CD4-positive, alpha-beta T cell treated with Interferon gamma for 1 hour (primary cell): ENCODE data around the gene CLEC16A.

Source experiments
- DNase-seq: peaks from one replicate; pipeline ENCODE4 v3.0.0-alpha.2; 2020

The CLEC16A gene

DNA sequence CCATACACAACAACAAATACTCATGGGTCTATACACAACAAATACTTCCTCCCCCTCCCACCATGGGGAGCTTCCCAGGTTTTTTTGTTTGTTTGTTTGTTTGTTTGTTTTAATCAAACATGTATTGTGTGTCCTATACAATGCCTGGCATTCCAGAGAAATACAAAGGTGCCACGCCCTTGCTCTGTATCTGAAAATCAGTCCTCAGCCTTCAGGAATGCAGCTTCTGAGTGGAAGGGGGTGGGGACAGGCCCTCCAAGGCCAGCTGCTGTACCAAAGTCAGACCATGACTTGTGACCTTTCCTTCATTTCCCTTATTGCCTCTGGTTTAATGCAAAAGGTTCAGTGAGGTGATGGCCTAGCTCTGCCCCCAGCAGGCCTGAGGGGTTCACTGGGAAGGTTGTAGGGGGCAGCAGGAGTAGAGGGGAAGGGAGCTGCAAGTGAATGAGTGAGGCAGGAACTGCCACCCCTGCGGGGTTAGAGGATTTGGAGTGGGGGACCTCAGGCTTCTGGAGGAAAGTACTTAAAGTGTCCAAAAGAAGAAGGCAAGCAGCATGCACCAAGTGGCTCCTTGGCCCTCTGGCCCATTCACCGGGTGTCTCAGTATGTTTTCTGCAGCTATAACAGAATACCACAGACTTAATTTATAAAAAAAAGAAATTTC is 105.2 kb downstream of the CLEC16A start:
- no peak for DNase-seq

DNA sequence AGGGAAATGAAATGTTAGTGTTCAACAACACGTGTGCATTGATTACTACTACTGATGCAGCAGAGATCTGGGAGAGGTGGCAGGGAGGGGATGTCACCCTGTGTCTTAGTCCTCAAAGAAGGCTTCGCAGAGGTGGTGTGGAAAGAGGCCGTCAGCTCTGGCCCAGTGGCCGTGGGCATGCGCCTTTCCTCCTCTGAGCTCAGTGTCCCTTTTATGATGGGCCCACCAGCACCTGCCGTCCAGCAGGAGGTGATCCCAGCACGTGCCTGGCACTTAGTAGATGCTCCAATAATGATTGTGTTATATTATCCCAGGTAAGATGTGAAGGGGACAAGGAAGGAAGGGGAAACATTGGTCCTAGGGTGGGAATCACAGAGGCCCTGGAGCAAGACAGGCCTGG is 106.2 kb downstream of the CLEC16A start:
- DNase-seq: no peak

DNA sequence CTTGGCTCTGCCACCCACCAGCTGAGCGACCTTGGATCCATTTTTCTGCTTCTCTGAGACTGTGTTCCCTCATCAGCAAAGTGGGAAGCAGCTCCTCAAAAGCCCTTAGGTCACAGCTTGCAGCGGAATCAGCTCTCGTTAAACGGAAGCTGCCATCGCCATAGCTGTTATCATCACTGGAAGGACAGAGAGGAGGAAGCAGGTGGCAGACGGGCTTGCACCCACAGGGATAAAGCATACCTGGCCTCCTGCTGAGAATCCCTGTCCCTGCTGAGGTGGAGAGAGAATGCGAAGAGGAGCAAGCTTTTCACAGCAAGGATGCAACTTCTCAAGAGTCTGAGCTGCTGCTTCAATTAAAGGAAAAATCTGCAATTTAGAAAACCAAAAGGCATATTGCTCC is 106.6 kb downstream of the CLEC16A start:
- no peak for DNase-seq

DNA sequence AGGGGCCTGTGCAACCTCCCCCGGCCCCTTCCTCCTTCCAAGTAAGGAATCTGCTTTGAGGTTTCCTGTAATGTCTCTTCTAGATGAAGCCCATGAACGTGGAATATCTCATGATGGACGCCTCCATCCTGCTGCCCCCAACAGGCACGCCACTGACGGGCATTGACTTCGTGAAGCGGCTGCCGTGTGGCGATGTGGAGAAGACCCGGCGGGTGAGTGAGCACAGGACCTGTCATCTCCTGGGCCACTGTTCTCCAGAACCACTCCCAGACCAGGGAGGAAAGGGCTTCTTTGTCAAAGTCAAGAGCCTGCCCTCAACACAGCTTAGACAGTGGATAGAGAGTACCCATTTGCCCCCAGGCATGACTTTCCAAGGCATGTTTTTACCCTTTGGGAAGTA is 107.1 kb downstream of the CLEC16A start:
- no peak for DNase-seq

DNA sequence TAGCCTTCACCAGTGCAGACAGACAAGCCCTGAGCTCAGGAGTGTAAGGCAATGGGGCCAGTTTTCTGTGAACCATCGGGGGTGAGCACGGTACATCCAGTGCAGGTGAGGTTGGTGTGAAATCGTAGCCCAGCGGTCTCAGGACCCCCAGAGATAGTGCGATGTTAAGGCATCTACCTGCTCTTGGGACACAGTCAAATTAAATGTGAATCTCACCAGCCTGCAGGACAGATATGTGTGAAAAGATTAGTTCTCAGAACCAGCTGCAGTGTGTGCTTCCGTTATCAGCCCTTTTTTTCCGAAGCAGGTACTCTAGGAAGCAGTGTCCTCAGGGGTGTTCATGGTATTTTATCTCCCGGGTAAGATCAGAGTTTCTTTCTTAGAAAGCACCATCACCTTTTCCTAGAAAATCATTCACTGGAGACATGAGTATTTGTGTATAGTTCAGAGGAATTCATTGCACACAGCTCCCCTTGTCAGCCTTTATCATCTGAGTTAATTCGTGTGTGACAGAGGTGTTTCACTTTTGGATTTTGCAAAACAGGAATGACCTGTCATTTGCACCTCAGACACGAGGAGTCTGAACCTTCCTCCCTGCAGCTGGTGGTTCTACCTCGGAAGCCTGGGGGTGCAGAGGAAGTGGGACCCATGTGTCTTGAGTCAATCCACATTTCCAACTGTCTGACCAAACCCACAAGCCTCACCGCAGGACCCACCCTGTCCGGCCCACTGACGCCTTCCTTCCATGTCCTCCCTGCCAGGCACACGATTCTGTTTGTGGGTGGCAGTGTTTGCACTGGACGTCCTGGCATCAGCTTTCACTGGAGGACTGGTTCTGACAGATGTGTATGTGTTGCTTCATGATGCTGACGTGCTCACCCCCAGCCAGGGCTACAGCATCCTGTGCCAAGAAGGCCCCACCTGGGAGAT is 107.8 kb downstream of the CLEC16A start:
- peak; percentile 34 for DNase-seq

DNA sequence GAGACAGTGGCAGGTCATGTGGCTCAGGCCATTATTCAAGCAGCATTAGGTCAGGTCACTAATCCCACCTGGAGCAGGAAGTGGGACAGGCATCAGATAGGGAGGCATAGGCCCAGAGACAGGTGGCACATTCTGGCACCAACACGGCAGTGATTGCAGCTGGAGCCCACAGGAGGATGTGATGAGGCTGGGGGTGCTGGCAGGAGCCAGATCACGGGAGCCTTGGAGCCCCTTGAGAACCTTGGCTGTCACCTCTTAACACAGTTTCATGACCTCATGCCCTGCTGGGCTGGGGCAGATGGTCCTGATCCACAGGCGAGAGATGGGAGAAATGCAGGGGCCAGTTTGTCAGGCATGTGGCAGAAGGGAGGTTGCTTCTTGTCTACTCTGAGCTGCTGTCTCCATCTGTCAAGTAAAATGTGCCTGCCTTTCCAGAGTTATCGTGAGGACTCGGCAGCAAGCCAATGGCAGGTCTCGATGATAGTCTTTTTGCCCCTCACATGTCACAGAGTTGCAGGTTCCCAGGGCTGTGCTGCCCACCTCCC is 109.6 kb downstream of the CLEC16A start:
- no peak for DNase-seq

DNA sequence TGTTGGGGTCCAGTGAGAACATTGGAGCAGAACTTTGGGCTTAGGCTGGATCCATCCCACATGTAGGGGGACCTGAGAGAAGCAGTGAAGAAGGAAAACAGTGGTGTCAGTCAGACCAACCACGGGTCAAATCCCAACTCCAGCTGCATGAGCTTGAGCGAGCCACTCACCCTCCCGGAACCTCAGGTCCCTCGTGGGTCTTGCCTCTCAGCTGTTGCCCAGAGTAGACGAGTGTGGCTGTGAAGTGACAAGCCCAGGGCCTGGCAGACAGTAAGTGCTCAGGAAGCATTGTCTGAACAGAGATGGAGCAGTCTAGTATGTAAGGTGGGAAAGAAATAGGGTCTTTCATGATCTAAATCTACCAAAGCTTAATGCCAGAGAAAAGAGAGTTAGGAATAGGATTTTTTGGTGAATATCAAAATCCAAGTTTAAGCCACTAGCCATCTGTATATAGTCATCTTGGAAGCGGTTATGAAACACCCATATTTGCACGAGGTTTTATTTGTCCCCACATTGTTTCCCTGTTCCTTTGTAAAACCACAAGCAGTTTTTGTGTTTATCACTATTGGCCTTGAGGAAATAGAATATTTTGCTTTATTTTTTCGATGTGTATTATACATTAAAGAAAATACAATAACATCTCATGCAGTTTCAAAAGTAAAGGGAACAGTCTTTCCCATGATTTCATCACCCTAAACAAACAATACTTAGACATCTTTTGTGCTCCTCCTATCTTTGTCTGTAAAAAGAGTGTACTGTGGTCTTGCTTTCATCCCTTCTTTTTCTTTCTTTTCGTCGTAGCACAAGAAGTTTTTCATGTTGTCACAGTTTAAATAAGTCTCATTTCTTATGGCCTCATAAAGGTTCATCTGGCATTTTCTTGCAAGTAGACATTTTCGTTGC is 112.0 kb downstream of the CLEC16A start:
- DNase-seq: no peak

DNA sequence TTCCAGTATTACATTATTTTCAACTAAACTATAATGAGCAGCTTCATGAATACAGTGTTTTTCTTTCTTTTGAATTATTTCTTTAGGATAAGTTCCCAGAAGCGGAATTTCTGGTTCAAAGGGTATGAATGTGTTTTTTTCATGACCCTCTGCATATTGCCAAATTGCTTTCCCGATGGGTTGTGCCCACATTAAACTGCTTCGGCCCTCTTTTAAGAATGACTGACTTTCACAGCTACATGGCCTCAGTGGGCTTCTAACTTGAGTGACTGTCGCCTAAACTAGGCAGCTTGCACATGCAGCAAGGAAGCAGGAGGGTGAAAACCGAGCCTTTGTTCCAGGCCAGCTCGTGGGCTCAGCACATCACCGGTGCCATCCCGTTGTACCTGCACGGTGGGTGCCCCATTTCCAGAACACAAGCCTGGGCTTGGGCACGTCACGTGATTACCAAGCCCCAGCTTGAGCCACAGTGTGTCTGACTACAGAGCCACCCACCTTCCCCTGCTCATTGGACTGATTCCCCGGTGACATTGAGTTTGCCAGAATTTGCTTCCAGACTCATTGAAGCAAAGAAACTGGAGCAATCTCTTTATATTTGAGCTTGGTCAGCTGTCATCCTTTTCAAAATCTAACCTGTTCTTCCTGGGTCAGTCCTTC is 112.8 kb downstream of the CLEC16A start:
- DNase-seq: no peak

DNA sequence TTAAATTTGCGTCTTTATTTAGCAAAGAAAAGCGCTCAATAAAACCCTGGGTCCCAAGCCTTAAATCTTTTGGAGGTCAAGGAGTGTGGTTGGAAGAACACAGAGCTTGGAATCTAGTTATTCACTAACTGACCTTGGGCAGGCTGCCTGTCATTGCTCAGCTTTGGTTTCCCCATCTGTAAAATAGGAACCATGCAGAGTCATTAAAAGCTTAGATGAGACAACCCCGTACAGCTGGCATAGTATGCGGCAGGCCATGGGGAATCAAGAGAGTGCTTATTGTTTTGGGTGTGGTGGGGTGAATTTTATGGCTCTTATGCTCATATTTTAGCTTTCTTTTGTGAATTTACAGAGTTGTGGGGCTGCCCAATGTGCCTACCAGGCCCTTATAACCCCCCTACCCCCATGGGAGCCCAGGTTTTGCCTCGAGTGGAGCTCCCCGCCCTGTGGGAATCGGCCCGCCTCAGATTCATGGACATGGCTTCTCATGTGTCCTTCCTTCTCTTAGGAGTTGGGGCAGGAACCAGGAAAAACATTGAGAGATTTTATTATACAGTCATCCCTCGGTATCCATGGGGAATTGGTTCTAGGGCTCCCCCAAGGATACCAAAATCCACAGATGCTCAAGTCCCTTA is 113.5 kb downstream of the CLEC16A start:
- no peak for DNase-seq

DNA sequence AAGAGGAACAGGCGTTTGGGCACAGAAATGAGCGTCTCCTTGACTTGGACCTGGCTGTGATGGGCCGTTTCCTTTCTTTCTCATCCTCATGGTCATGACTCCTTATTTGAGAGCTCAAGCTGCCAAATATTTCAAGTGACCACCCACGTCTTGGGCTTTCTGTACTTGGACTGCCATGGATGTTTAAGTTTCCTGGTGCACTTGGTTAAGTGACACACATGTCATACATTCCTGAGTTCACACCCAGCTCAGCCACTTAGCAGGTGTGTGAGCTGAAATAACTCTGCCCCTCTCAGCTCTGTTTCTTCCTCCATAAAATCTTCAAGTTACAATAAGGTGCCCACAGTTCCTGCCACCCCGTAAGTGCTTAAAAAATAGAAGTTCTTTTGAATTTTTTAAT is 114.5 kb downstream of the CLEC16A start:
- no peak for DNase-seq

DNA sequence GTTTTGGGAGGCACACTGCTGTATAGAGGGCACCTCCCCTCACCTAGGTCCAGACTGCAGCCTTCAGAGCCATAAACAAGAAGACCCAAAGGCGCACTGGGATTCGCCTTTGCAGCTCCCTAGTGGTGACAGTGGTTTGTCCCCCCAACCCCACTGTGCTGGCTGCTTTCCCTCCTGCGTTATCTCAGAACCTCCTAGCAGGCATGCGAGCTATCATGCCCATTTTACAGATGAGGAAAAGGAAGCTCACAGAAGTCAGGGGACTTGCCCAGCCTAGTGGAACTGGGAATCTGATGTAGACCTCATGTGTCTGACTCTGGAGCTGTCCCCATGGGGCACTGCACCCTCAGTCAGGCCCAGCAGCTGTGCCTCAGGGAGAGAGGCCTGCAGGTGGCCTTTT is 115.2 kb downstream of the CLEC16A start:
- DNase-seq: no peak

DNA sequence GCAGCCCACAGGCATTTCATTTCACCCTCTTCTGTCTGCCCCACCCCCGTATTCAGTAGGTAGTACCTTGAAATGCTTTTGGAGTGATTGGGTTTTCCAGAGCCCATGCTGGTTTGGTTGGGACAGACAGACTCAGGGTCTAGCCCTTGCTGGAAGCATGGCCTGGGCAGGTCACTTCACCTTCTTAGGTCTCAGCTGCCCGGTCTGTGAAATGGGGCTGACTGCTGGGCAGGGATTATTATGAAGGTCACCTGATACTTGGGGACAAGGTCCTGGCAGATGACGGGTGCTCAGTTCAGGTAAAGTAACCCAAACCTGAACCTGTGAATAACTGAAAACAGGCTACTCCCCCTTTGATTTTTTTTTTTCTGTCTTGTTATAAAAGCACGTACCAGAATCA is 116.0 kb downstream of the CLEC16A start:
- DNase-seq: no peak

DNA sequence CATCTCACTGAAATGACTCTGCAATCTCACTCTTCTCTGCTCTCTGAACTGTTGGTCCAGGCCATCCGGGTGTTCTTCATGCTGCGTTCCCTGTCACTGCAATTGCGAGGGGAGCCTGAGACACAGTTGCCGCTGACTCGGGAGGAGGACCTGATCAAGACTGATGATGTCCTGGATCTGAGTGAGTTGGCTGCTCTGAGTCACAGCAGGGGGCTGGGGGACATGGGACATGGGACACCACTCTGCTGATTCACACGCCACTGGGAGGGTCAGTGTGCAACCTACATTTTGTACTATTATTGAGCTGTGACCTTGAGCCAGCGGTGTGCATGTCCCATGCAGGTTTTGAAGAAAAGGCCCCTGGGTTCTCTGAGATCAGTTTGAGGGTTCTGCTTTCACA is 116.5 kb downstream of the CLEC16A start:
- no peak for DNase-seq

DNA sequence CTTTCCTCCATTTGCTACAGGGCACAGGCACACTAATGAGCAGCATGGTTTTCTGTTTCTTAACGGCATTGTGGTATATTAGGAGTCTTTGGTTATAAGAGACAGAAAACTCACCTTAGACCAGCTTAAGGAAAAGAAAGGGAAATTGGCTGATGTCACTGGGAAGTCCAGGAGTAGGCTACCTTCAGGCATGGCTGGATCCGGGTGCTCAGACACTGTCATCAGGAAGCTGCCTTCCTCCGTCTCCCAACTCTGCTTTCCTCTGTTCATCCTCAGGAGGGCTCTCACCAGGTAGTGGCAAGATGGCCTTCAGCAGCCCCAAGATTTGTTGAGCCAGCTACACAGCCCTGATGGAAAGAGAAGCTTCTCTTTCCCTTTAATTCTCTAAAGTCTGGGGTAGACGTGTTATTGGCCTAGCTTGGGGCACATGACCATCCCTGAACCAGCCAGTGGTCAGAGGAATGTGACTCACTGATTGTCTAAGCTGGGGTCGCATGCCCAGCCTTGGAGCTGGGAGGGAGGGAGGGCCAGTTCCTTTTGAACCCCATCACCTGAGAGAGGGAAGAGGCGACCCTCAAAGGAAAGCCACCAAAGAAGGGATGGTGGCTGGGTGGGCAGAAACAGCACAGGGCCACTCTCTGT is 117.4 kb downstream of the CLEC16A start:
- DNase-seq: no peak

DNA sequence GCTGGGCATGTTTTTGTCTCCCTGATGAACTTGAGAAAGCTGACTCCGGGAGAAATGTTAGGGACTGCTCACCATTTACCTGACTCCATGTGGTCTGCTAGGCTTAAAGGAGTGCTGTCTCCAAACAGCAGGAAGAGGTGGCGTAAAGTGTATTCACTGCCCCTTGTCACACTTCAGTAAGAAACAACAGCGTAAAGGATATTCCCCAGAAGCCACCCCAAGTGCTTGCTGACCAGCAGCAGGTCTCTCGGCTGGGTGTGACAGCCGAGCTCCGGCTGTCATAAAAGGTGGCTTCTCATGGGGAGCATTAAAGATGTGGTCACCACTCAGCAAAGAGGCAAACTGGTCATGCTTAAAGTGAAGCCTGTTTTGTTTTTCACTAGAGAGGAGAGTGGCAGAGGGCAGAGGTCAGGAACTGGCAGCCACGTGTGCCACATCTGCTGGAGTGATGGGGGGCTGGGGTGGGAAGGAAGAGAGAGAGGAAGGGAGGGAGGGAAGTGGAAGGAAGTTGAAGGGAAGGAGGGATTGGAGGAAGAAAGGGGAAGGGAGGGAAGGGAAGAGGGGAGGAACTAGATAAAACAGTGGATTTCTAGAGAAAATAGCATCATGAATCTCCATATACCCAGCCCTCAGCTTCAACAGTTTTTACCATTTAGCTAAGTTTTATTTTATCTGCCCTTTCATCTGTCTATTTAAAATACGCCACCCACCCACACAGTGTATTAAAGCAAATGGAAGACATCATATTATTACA is 119.3 kb downstream of the CLEC16A start:
- DNase-seq: no peak

DNA sequence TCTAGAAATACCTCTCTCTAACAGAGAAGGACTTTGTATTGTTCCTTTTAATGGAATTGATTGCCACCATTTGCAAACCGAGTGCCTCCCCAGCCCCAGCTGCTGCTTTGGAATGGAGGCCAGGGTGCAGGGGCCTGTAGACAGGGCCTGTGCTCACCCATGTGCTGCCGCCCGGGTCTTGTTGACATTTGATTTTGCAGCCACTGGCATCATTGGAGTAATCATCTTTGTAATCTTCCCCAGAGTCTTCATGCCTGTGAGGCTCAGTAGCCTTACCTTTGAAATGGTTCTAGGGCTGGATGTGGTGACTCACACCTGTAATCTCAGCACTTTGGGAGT is 119.8 kb downstream of the CLEC16A start:
- DNase-seq: no peak

DNA sequence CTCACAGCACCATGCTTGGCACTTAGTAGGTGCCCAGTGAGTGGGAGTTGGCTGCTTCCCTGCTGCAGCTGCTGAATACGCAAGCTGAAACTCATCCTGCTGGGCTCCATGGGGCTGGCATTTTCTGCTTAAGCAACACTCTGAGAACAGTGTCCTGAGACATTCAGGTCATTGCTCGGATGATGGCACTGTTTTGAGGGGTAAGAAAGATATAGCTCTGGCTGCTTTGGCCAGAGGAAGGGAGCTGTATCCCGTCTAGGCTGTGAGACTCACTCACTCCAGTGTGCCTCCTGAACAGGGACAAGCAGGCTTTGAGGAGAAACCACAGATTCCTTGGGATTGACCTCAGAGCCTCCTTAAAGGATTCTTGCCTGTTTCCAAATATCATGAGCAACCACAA is 120.5 kb downstream of the CLEC16A start:
- no peak for DNase-seq

DNA sequence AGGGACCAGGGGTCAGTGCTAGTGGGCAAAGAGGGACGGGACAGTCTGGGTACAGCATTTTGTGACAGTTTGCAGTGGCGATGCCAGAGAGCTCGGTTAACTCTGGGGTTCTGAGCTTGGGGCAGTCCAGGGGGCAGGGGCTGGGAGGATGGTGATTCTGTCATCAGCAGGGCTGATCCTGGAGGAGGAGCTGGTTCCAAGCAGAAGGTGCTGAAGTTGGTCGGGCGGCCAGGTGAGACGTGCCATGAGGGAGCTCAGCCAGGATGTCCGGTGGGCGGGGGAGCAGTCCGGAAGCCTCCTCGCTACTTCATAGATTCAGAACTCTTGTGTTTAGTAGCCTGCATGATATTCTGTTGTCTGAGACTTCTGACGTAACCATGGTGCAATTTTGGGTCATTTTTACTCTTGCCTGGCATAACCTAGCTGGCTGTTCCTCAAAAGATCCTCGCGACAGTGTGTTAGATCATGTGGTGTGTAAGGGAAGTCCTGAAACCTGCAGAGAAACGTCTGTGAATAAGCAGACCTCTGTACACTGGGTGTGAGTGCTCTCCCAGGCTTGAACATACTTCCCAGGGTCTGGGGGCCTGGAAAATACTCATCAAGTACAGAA is 122.0 kb downstream of the CLEC16A start:
- no peak for DNase-seq

DNA sequence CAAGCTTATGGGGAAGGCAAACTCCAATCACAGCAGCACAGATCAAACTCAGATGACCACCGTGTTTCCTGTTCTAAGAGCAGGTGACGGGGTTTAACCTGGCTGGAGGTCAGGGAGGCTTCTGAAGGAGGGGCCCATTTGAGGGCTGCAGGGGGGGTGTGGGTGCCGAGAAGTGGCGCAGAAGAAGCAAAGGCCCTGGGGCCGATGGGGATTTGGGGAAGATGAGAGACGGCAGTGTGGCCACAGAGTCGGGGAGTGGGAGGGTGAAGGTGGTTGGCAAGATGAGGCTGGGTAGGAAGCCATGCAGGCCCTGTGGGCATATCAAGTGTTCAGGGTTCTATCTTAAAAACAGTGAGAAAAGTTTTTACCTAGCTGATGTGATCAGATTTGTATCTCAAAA is 122.9 kb downstream of the CLEC16A start:
- no peak for DNase-seq

DNA sequence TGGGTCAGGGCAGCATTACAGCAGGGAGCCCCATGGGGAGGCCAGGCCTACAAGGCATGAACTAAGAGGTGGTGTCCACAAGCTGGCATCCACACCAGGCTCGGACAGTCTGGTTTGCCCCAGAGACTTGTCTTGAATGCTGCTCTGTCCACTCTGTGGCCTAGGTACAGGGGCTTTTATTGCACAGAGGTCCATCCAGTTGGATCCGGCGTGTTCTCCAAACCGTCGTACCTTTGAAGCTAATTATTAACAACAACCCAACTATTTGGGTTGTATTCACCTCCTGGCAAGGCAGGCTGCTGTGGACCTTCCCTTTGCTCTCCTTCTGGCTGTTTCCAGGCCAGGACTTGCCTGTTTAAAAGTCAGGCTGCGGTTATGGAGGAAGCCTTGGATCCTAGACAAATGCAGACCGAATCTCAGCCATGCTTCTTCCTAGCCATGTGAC is 123.4 kb downstream of the CLEC16A start:
- DNase-seq: no peak
